ENCODE results near the gene USP40.

DNA sequence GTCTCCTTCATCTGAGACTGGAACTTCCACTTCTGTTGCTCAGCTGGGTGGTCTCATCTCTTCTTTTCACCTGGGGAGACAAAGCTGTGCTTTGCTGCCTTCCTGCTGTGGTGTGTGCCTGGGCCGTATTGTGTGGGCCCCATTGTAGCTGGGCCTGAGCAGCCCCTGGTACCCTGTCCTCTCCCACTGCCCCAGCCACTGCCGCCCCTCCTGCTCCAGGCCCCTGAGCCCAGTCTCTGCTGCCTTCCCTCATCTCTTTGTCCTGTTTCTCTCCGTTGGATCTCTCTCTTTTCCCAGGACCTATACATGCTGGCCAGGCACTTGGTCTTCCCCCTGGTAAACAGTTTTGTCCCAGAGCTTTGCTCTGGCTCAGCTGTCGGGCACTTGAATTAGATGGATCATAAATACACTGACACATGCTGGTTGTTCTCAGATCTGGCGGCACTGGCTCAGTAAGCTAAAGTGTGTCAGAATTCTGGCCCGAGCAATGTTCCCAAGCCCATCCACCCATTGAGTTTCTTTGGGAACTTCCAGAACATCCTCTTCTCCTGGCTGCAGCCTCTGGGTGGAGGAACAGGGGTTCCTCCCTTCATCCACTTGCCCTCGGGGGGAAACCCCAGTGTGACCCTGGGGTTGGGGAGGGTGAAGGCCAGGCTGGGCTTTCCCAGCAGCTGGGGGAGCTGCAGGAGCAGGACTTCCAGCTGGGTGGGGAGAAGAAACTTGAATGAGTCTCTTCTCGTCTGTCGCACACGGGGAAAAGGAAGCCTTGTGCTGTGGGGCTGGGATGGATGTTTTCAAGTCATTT lies 113.3 kb downstream of the USP40 start:
- no peak for TF ChIP-seq ZFP36 (IDR thresholded peaks at IDR 0.05; ENCODE audit: borderline replicate concordance, partially characterized antibody)
- no peak for TF ChIP-seq MAZ (IDR thresholded peaks at IDR 0.05; ENCODE audit: borderline replicate concordance, low read depth, low read length)
- TF ChIP-seq RCOR1 (IDR thresholded peaks at IDR 0.05; ENCODE audit: low read depth, low read length): no peak
